K562 (cell line): ENCODE results near the gene TRIM47. TPM values are rescaled to one million over a fixed set of nuclear protein-coding genes. Genes with fewer than 3 reads are reported as not detected.

Experiments used
- ARNT ChIP-seq, 2 experiments: fragments of 450-650 bp; IDR thresholded peaks; 2 replicates each; pipeline ENCODE4 v1.6.1; 2016; ENCODE audit warnings: mild to moderate bottlenecking in 1 of 2
- ATF7 ChIP-seq: fragments of 450-650 bp; IDR thresholded peaks from 2 replicates; pipeline ENCODE4 v1.7.1; 2014; ENCODE audit warnings: mild to moderate bottlenecking, moderate library complexity
- DMBX1 ChIP-seq: fragments of 250-450 bp; sonication (Bioruptor Pico); IDR thresholded peaks from 2 replicates; pipeline ENCODE4 v1.8.0; 2022; ENCODE audit warnings: inconsistent platforms, mild to moderate bottlenecking, moderate library complexity, borderline replicate concordance
- ELF1 ChIP-seq: fragments of 200-800 bp; sonication (Bioruptor generic); IDR thresholded peaks from 2 replicates; pipeline ENCODE4 v1.6.1; 2016; ENCODE audit warnings: missing genetic modification characterization, missing compliant biosample characterization
- FOXA3 ChIP-seq, 2 experiments: fragments of 450-650 bp in 1 of 2; sonication (generic) in 1 of 2; formaldehyde crosslinking; IDR thresholded peaks in 1 of 2; conservative IDR thresholded peaks in 1 of 2; 2 replicates each; pipeline versions ENCODE4 v1.4.0 to v1.8.0; 2020 to 2022; ENCODE audit warnings: mild to moderate bottlenecking in 2 of 2, missing genetic modification reagents in 1 of 2
- FOXK1 ChIP-seq: sonication (generic); formaldehyde crosslinking; IDR thresholded peaks from 2 replicates; pipeline ENCODE4 v1.8.0; 2022; ENCODE audit warnings: missing genetic modification reagents, mild to moderate bottlenecking, borderline replicate concordance
- HDAC1 ChIP-seq, 2 experiments: fragments of 450-650 bp; IDR thresholded peaks; 2 replicates each; pipeline ENCODE4 v1.6.1; 2016 to 2017; ENCODE audit warnings: inconsistent platforms in 1 of 2, mild to moderate bottlenecking in 1 of 2, moderate library complexity in 1 of 2
- HMGXB4 ChIP-seq: sonication (generic); formaldehyde crosslinking; IDR thresholded peaks from 2 replicates; pipeline ENCODE4 v1.8.1; 2023; ENCODE audit warnings: mild to moderate bottlenecking, missing genetic modification reagents
- NCOR1 ChIP-seq: fragments of 450-650 bp; IDR thresholded peaks from 2 replicates; pipeline ENCODE4 v1.6.1; 2016; ENCODE audit warnings: mild to moderate bottlenecking, moderate library complexity
- NRF1 ChIP-seq, 2 experiments: fragments of 450-650 bp; IDR thresholded peaks in 1 of 2; conservative IDR thresholded peaks in 1 of 2; 2 replicates each; pipeline ENCODE4 v1.6.1; 2014; ENCODE audit warnings: mild to moderate bottlenecking in 2 of 2
- SLC30A9 ChIP-seq: fragments of 250-450 bp; sonication (Bioruptor Pico); IDR thresholded peaks from 2 replicates; pipeline ENCODE4 v1.8.0; 2022; ENCODE audit warnings: mild to moderate bottlenecking, moderate library complexity
- TAF1 ChIP-seq: IDR thresholded peaks from 2 replicates; pipeline ENCODE4 v1.6.1; 2011; ENCODE audit warnings: mild to moderate bottlenecking, low read length, moderate library complexity; ENCODE audit not compliant: insufficient read depth, control insufficient read depth, severe bottlenecking; ENCODE audit errors: extremely low read depth
- TCFL5 ChIP-seq: fragments of 250-450 bp; sonication (Bioruptor Pico); conservative IDR thresholded peaks from 2 replicates; pipeline ENCODE4 v1.6.1; 2021; ENCODE audit warnings: mild to moderate bottlenecking, moderate library complexity, matching md5 sums
- THAP7 ChIP-seq: fragments of 250-450 bp; sonication (Bioruptor Pico); IDR thresholded peaks from 2 replicates; pipeline ENCODE4 v1.5.0; 2021
- WHSC1 ChIP-seq: IDR thresholded peaks from one replicate; pipeline ENCODE4 v1.6.1; 2012; ENCODE audit warnings: low read length, control low read depth, inconsistent platforms
- ZFX ChIP-seq: sonication (generic); formaldehyde crosslinking; IDR thresholded peaks from 2 replicates; pipeline ENCODE4 v1.8.0; 2022; ENCODE audit warnings: mild to moderate bottlenecking, missing genetic modification reagents, moderate library complexity
- ZNF583 ChIP-seq: fragments of 250-450 bp; sonication (Bioruptor Pico); IDR thresholded peaks from 2 replicates; pipeline ENCODE4 v1.4.0; 2020
- ZNF740 ChIP-seq, 3 experiments: fragments of 200-800 bp in 1 of 3; sonication (Bioruptor generic) in 1 of 3; sonication (generic) in 1 of 3; formaldehyde crosslinking in 1 of 3; IDR thresholded peaks; 2 replicates each; pipeline versions ENCODE4 v1.6.1 to v1.8.0; 2016 to 2022; ENCODE audit warnings: mild to moderate bottlenecking in 2 of 3, missing compliant biosample characterization in 2 of 3, missing genetic modification characterization in 2 of 3, missing genetic modification reagents in 1 of 3
- polyA plus RNA-seq, 8 experiments: library from polyadenylated mRNA; depleted of rRNA in 4 of 8; stranded (reverse) in 5 of 8; unstranded in 3 of 8; fragments of >200 nt; fragmentation: Nextera tagmentation in 2 of 8; fragmentation: Illumina TruSeq in 1 of 8; extraction: Ambion mirVana in 2 of 8; extraction: Trizol in 1 of 8; gene quantifications; 2 replicates each; pipeline versions ENCODE4 v1.2.1 to v1.2.3, GENCODE V29; 2011 to 2014; ENCODE audit warnings: inconsistent platforms in 1 of 8, missing spikeins in 1 of 8
- total RNA-seq, 7 experiments: library from RNA; depleted of rRNA in 6 of 7; stranded (reverse); fragments of >200 nt in 6 of 7; fragmentation: Illumina TruSeq in 2 of 7; extraction: Trizol in 2 of 7; gene quantifications; 2 replicates each; pipeline versions ENCODE4 v1.2.1 to v1.2.3, GENCODE V29; 2011 to 2021; ENCODE audit warnings: low replicate concordance in 1 of 7
- TF ChIP-seq, protein P1 (sequence below): fragments of 450-650 bp; IDR thresholded peaks from 2 replicates; pipeline ENCODE4 v1.6.1; 2016
- TF ChIP-seq, protein P2 (sequence below): fragments of 250-450 bp; sonication (Bioruptor Pico); IDR thresholded peaks from 2 replicates; pipeline ENCODE4 v1.9.0; 2021; ENCODE audit warnings: mild to moderate bottlenecking, inconsistent platforms

Gene TRIM47
- total and polyA plus RNA-seq, 9 of the 15 experiments (the other 6 are each of a cell fraction or from before 2014, with no cell fraction given), result 0.56 to 6.1 (median 3.2) TPM

DNA sequence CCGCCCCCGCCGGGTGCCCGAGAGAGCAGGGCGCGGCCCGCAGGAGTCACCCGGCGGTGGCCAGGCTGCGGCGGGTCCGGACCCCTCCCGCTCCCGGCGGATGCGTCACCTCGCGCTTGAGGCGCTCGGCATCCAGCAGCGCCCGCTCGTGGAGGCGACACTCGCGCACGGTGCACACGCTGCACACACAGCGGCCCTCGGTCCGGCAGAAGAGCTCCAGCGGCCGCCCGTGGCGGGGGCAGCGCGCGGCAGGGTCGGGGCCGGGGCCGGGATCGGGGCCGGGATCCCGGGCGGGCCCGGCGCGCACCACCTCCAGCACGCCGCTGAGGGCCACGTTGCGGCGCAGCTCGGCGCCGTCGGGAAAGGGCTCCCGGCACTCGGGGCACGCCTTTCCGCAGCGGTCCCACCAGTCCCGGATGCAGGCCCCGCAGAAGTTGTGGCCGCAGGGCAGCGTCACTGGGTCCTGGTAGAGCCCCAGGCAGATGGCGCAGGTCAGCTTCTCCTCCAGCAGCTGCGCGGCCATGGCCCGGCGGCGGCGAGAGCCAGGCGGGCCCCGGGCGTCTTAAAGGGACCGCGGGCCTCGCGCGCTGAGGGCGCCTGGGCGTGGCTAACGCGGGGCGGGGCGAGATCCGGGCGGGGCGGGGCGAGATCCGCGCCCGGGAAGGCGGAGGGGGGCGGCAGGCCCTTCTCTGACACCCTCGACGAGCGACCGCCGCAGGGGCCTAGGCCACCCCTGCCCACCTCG is 18.2 kb upstream of the TRIM47 start, which contains the start of gene TRIM65 (continued):
- peak; percentile 90 for TF ChIP-seq ZFX (CRISPR knock-in tag)
- peak; percentile 28; the same call in 1 of the 2 replicates for TF ChIP-seq ZNF740 (CRISPR knock-in tag; IDR thresholded peaks at IDR 0.05)
- TF ChIP-seq ZNF740 (tag; IDR thresholded peaks at IDR 0.05), result no peak
- TF ChIP-seq SLC30A9 (CRISPR knock-in tag), result no peak
- no peak for TF ChIP-seq ARNT (IDR thresholded peaks at IDR 0.05)
- TF ChIP-seq FOXK1, result no peak
- TF ChIP-seq, protein P1, sequence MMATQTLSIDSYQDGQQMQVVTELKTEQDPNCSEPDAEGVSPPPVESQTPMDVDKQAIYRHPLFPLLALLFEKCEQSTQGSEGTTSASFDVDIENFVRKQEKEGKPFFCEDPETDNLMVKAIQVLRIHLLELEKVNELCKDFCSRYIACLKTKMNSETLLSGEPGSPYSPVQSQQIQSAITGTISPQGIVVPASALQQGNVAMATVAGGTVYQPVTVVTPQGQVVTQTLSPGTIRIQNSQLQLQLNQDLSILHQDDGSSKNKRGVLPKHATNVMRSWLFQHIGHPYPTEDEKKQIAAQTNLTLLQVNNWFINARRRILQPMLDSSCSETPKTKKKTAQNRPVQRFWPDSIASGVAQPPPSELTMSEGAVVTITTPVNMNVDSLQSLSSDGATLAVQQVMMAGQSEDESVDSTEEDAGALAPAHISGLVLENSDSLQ, result no peak
- 0 out of 2 replicates have a peak, but pooled peaks have one; percentile 6 for TF ChIP-seq NCOR1
- TF ChIP-seq WHSC1, result no peak
- TF ChIP-seq ZNF583 (CRISPR knock-in tag), result no peak
- TF ChIP-seq THAP7, result 0 out of 2 replicates have a peak, but pooled peaks have one; percentile 49
- peak; percentile 82; the same call in 1 of the 2 replicates for TF ChIP-seq HMGXB4 (CRISPR knock-in tag)
- TF ChIP-seq, protein P2, sequence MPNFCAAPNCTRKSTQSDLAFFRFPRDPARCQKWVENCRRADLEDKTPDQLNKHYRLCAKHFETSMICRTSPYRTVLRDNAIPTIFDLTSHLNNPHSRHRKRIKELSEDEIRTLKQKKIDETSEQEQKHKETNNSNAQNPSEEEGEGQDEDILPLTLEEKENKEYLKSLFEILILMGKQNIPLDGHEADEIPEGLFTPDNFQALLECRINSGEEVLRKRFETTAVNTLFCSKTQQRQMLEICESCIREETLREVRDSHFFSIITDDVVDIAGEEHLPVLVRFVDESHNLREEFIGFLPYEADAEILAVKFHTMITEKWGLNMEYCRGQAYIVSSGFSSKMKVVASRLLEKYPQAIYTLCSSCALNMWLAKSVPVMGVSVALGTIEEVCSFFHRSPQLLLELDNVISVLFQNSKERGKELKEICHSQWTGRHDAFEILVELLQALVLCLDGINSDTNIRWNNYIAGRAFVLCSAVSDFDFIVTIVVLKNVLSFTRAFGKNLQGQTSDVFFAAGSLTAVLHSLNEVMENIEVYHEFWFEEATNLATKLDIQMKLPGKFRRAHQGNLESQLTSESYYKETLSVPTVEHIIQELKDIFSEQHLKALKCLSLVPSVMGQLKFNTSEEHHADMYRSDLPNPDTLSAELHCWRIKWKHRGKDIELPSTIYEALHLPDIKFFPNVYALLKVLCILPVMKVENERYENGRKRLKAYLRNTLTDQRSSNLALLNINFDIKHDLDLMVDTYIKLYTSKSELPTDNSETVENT (CRISPR knock-in tag), result peak; percentile 11; the same call in 1 of the 2 replicates
- no peak for TF ChIP-seq DMBX1 (CRISPR knock-in tag)
- TF ChIP-seq FOXA3 (CRISPR knock-in tag; conservative IDR thresholded peaks at IDR 0.05 in 1 of 2, IDR thresholded peaks at IDR 0.05 in 1 of 2), result no peak
- peak in 1 of 2 experiments; percentile 59; a peak in 2 of 4 replicates for TF ChIP-seq HDAC1 (IDR thresholded peaks at IDR 0.05)
- peak; percentile 81 for TF ChIP-seq TAF1
- TF ChIP-seq NRF1 (conservative IDR thresholded peaks at IDR 0.05 in 1 of 2, IDR thresholded peaks at IDR 0.05 in 1 of 2), result peak; percentile 63 to 69
- TF ChIP-seq TCFL5 (CRISPR knock-in tag), result no peak
- no peak for TF ChIP-seq ELF1 (tag)
- peak; percentile 71; the same call in 1 of the 2 replicates for TF ChIP-seq ATF7
